OCI-M2 (cell line): Measurements from ENCODE around the gene ANKRD50.

Experiments
- DNase-seq: peaks from one replicate; lab custom pipeline; 2025; ENCODE audit not compliant: unreplicated experiment; lab: John Stamatoyannopoulos, UW

The ANKRD50 gene

DNA sequence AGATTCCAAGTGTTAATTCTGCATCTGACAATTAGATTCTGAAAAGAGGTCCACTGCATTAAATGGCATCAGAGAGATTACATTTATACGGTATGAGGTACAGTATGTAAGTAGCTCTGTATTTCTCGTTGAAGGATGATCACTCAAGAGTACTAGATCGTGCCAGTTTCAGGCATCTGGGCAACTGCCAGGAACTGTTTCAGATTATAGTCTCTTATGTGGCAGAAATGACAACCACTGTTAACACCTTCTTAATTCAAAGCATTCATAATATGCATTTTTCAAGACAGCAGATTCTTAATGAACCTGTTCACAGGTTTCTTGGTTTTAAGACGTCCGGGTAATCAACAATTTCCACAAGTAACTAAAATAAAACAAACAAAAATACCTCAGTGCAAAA lies 1.6 kb downstream of the ANKRD50 start:
- DNase-seq: no peak

DNA sequence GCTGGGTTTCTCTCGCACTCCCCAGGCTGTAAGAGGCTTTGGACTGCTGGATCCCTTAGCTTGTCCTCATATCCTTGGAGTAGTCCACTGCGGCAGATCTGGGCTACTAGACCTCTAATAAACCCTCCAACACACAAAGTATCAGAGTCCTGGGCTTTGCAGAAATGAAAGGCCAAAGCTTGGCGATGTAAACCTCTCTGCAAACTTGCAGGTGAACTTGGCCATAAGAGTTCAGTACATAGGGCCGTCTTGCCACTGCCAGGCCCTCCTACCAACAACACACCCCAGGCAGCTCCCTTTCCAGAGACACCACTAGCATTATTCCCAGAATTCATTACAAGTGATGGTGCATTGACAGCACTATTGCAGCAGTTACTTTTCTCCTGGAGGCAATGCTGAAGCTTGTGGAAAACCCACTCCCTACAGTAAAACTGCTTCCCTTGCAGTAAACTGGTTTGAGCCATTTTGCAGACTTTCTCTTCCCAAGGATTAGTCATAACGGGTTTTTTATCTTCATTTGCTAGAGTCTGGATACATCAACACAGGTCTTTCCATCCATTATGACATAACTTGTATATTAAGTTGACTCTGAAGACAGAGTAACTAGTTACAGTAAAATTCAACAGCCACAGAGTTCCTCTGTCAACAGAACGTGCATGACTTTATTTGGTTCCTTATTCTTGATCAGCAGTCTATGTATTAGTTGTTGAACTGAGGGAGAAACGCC lies 2.4 kb downstream of the ANKRD50 start:
- DNase-seq: no peak

DNA sequence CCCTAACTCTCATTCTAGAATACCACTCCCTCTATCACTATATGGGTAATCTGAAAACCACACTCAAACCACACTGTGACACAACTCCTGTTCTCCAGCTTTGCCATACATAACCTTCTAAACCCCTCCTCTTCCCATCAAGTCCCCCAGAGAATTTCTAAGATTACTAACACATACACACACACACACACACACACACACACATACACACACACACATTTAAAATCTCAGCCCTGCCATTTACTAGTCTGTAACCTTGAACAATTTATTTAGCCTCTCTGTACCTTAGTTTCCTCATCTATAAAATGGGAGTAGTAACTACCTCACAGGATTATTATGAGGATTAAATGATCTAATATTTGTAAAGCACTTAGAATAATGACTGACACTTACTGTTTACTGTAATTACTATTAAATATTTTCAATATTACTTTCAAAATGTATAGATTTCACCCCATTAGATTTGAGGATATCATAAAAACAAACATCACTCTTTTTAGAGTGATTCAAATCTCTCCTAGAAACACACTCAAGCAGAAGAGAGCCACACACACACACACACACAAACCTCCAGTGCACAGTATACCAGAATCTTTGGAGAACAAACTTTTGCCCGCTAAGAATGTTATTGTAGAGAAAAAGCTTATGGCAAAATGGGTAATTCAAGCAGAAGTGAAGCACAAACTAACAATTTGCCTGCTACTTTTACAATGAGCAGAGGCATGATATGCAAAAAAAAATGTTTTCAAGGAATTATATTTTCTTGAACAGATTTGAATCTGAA lies 3.8 kb downstream of the ANKRD50 start:
- no peak for DNase-seq

DNA sequence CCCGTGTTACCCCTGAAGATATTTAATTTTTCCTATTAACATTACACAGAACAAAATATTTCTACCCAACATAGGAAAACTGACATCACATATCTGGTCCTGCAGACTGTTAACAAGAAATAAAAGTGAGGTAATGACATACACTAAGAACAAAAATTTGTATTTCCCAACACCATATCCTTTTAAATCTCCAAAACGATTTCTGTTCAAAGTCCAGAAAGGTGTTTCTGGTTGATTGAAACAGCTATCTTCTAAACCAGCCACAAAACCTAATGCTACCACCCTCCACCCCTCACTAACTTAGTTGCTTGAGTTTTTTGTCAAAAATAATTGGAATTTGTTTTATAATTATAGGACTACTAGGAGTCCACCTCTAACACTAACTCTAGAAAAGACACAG lies 7.1 kb downstream of the ANKRD50 start:
- DNase-seq: no peak

DNA sequence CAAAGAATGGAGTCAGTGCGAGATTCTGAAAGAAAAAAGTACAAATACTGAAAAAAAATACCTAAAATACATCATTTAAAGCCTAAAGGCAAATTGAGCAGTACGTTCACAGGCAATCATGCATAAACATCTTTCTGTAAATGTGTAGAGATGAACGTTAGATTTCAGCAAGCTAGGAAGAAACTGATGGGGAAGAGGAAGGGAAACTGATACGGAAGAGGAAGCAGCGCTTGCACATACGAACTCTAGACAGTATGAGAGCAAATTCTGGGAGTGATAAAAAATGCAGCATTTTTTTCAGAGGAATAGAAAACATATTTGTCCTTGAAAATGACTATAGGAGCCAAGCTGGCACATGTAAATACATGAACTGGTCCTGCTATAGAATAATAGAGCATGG lies 9.4 kb downstream of the ANKRD50 start:
- no peak for DNase-seq

DNA sequence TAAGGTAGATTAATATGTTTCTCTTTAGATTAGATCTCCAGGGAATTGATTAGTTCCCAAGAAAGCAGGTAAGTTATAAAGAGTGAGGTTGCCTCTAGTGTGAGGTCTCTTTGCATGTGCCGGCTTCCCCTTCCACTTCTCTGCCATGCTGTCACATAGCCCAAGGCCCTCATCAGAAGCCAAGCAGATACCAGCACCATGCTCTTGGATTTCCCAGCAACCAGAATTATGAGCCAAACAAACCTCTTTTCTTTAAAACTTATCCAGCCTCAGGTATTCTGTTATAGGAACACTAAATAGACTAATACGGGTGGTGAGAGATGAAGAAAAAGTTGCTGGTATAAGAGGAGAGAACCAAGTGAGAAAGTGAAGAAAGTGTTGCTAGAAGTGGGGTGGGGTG lies 15.1 kb downstream of the ANKRD50 start:
- DNase-seq: no peak

DNA sequence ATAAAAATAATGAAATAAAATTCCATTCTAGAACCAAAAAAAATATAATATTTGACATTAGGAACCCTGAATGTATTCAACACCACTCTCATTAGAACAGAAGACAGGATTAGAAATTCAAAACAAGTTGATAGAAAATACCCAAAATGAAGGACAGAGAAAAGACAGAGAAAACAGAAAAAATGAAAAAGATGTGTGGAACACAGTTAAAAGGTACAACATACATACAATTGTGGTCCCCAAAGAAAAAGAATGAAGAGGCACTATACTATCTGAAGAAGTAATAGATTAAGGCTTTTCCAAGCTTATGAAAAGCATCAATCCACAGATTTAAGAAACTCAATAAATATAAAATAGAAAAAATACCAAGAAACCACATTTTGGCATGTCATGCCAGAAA lies 16.4 kb downstream of the ANKRD50 start:
- DNase-seq: no peak

DNA sequence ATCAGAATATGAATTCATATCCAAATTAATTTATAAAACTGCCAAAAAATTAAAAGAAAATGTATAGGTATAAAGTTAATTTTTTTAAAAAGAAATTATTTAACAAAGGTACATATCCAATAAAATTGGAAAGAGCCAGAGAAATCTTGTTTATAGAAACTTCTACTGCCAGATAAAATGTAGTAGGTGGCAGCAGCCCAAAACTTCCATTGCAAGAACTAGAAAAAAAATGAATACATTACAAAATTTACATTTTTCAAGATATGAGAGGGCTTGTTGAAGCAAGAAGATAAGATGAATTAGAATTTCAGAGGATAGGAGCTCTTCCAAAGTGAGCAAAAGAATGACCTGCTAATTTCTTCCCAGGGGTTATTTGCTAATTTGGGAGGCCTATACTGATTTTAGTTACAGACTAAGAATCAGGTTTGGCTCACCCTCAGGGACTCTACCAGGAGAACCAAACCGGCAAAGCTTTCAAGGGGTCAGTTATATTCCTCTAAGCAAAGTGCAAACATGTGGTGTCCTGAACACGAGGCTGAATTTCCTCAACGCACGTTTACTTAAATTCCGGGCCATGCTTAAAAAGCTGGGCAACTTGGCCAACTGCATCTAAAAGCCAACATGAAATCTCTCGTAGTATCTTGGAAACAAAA lies 17.5 kb downstream of the ANKRD50 start:
- DNase-seq: no peak

DNA sequence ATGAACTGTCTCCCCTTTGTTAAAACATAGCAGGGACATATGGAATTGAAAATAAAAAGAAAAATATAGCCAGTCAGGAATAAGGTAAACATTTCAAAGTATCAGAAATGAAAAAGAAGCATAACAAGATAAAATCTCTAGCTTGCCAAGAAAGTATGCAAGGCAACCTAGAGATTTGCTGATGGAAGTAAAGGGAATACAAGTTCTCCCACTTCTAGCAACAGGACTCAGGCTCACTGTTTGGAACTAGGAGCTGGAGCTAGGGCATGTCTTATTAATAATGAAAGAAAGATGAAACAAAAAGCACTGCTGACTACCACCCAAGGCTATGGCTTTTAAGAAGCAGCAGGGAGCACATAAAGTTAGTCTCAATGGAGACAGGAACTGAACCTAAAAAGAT lies 18.2 kb downstream of the ANKRD50 start:
- DNase-seq: no peak

DNA sequence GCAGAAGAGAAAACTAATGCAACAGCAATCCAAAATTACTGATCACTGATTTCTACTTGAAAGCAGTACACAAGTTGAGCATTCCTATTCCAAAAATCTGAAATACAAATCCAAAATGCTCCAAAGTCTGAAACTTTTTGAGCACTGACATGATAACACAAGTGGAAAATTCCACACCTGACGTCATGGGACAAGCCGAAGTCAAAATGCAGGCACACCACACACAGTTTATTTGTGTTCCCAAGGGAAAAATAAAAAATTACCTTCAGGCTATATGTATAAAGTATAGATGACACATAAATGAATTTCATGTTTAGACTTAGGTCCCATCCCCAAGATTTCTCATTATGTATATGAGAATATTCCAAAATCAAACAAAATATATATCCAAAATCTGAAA lies 20.7 kb downstream of the ANKRD50 start:
- DNase-seq: no peak

DNA sequence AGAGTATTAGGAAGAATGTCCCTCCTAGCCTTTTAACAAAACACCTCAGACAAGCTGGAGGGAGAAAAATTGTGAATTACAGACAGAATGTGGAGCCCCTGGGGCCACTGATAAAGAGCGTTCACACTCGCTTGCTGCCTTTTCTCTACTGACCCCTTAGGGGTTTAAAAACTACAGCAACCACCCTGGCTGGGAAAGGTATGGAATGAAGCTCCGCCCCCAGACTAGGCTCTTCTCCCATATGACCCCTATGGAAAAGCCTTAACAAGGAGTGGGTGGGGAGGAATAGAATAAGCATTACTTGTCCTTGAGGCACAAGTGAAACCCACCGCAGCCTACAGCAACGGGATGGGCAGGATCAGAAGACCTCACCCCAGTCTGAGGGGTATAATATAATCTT lies 26.3 kb downstream of the ANKRD50 start:
- DNase-seq: no peak

DNA sequence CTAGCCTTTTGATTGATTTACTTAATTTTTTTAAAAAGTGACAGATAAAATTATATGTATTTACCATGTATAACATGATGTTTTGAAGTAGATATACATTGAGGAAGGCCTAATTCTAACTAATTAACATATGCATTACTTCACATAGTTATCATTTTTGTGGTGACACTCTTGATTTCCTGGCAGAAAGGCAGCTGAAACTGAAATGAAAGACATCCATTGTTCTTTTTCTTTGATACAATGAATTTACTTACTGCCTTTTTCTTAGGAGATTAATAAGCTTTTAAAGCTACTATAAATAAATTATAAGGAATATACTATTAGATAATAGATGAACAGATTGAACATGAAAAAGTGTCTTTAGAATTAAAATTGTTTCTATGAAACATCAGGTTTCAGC lies 26.7 kb downstream of the ANKRD50 start:
- DNase-seq: no peak

DNA sequence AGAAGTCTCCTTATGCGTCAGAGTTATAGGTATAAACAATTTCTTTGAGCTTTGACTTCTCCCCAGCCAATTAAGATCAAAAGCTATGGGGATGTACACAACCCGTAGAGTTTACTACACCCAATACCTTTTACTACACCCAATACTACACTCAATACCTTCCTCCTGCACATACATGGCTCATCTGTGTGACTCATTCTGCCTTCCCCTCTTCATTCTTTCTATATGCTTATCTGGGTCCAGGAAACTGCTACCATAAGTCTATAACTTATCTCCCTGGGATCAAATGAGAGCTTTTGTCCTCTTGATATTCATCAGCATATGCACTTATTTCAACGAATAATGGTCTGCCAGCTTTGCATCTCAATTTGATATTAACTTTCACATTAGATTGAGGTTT lies 28.2 kb downstream of the ANKRD50 start:
- no peak for DNase-seq

DNA sequence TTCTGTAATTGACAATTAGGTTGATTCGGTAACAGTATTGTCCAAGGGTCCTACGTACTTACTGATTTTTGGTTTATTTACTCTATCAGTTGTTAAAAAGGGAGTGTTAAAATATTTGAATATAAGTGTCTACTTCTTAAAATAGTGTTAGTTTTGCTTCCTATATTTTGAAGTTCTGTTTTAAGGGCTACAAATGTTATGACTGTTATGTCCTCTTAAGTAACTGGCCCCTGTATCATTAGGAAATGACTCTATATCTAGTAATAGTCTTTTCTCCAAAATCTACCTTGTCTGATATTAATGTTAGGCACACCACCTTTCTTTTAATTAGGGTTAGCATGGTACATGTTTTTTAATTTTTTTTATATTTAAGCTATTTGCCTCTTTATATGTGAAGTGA lies 30.1 kb downstream of the ANKRD50 start:
- no peak for DNase-seq

DNA sequence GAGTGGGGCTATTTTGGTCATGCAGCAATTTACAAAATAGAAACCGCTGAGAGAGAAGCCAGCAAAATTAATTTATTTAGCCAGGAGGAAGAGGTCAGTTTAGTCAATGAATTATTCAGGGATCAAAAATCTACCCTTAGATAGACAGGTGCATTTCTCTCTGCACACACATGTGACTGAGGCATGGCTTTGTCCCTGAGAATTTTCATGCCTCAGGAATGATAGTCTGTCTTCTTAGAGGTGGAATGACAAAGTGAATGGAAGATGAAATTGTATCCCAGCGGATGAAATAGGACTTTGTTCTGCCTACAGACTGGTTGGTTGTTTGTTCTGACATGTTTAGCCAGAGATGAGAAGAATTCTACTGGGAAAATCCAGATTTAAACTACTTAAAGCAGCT lies 46.0 kb downstream of the ANKRD50 start:
- DNase-seq: no peak

DNA sequence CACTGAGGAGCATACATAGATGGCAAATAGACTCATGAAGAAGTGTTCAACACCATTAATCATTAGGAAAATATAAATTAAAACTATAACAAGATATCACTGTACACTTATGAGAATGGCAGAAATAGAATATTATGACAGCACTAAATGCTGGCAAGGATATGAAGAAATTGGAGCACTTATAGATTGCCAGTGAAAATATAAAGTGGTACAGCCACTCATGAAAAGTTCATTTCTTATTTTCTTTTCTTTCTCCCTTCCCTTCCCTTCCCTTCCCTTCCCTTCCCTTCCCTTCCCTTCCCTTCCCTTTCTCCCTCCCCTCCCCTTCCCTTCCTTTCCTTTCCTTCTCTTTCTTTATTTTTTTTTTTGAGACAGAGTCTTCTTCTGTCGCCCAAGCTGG lies 53.7 kb downstream of the ANKRD50 start:
- DNase-seq: no peak

DNA sequence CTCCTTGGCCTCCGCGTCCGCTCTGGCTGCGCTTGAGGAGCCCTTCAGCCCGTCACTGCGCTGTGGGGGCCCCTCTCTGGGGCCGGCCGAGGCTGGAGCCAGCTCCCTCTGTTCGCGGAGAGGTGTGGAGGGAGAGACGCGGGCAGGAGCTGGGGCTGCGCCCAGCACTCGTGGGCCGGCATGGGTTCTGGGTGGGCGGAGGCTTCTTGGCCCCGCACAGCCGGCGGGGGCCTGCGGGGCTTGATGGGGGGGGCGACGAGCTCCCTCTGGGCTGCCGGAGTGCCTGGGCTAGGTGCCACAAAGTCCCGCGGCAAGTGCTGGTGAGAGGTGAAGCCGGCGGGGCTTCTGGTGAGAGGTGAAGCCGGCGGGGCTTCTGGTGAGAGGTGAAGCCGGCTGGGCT lies 61.9 kb downstream of the ANKRD50 start:
- DNase-seq: no peak

DNA sequence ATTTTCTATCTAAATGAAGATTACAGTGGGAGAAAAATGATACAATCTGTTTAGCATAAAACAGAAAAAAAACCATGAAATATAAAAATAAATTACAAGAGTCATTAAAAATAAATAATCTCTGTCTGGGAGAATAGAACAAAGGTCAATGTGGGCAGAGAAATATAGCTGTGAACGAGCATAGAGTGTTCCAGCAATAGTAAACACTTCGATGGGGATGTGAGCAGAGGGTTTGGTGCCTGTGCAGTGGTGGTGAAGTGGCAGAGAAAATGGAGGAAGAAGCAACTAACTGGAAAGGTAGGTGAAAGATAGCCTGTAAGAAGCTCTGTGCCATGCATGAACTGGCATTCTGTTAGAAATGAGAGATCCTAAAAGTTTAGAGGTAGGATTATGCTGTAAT lies 64.9 kb downstream of the ANKRD50 start:
- DNase-seq: no peak

DNA sequence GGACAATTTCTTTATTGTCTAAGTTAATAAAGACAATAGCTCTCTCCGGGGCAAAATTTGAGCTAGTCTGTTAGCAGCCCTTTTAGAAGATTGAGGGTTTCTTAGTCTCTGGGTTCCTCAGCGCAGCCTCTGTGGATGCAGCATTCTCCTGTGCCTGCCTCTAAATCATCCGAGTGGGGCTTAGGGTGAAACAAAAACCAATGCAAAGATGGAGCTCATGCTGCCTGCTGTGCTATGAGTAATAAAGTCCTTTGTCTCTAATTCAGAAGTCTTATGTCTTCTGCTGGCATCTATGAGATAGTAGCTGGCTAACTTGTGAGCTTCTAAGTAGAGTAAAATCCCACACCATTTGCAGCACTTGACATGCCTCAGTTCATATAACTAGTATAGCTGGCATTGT lies 67.9 kb downstream of the ANKRD50 start:
- no peak for DNase-seq

DNA sequence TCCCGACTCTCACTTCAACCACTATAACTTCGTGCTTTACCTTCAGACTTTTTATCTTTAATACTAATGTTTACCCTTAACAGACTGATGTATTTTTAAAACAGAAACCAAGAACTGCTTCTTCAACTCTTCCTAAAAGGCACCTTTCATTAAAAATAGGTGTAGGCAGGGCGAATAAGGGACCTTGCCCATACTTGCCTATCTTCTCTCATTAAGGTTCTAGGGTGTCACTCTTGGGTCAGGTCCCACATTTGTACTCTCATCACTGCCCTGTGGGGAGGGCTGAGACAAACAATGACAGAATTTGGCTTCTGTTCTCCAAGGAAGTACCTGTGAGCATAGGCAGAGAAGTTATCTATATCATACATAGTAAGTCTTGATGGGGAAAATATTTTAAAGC lies 69.7 kb downstream of the ANKRD50 start:
- DNase-seq: no peak

DNA sequence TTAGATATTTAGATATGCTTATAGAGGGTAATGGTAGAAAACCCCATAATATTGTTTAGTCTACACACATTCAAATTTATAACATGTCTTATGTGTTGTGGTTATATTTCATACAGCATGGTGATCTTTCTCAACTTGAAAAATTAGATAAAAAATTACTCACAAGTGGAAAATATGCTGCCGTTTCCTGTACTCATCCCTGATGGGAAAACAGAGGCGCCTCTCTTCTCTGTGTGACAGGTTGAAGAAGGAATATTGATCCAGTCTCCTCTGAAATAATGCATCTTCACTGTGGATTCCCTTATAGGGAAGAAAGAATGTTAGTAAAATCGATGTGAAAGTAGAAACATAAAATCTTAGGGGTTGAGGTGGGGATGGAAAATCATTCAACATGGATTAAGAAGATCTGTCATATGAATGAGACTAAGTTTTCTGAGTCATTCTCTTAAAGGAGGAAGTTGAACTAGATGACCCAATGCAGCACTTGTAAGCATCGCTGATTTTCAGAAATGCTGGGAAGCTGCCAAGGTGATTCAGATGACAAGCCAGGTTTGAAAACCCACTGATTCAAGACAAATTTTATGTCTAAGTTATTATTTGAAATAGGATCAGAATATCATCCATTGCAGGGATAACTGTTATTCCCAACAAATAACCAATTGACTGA lies 70.7 kb downstream of the ANKRD50 start:
- no peak for DNase-seq
